Thoracic aorta (tissue), 2 donors: ENCODE results near the gene JMJD7. TPM values are rescaled to one million over a fixed set of nuclear protein-coding genes. Genes with fewer than 3 reads are reported as not detected.

Experiments used
- ATAC-seq: fragments of 150-250 bp; one replicate; pipeline ENCODE4 v1.8.0; 2017; ENCODE audit warnings: low read depth; ENCODE audit not compliant: insufficient number of reproducible peaks, low FRiP score
- DNase-seq: peaks from one replicate; pipeline ENCODE4 v3.0.0-alpha.2; 2020; ENCODE audit warnings: low spot score
- H3K27ac ChIP-seq, 2 donors: fragments of 200-600 bp; sonication (generic); 1 replicate in 1 of 2; 2 replicates in 1 of 2; pipeline ENCODE4 v1.5.1; 2016; ENCODE audit warnings: mild to moderate bottlenecking in 2 of 2, moderate library complexity in 2 of 2
- H3K27me3 ChIP-seq: fragments of 200-600 bp; sonication (generic); replicated peaks from 2 replicates; pipeline ENCODE4 v1.6.0; 2016; ENCODE audit warnings: mild to moderate bottlenecking; ENCODE audit not compliant: insufficient read depth
- H3K36me3 ChIP-seq: fragments of 200-600 bp; sonication (generic); one replicate; pipeline ENCODE4 v1.5.1; 2016
- H3K4me1 ChIP-seq, 2 donors: fragments of 200-600 bp; sonication (generic); 1 replicate in 1 of 2; 2 replicates in 1 of 2; pipeline versions ENCODE4 v1.5.1 to v1.6.0; 2016; ENCODE audit warnings: low read depth in 2 of 2, mild to moderate bottlenecking in 1 of 2; ENCODE audit not compliant: control insufficient read depth in 1 of 2
- H3K4me3 ChIP-seq: fragments of 200-600 bp; sonication (generic); 2 replicates; pipeline ENCODE4 v1.5.1; 2016; ENCODE audit warnings: mild to moderate bottlenecking
- H3K9me3 ChIP-seq: fragments of 200-600 bp; sonication (generic); 2 replicates; pipeline ENCODE4 v1.5.1; 2016
- total RNA-seq, 2 donors: library from RNA; depleted of rRNA; stranded (reverse); fragments of >200 nt; gene quantifications; one replicate each; pipeline versions ENCODE4 v1.1.0 to v1.2.3, GENCODE V29; 2016
- TF ChIP-seq, protein P1 (sequence below): fragments of 200-600 bp; sonication (generic); IDR thresholded peaks from one replicate; pipeline ENCODE4 v1.5.1; 2019; ENCODE audit warnings: antibody characterized with exemption

The JMJD7 gene
- 10 to 100 TPM in 1 of 2 donors, 1 to 10 TPM in 1; 1.1 to 11.3 TPM for total RNA-seq

DNA sequence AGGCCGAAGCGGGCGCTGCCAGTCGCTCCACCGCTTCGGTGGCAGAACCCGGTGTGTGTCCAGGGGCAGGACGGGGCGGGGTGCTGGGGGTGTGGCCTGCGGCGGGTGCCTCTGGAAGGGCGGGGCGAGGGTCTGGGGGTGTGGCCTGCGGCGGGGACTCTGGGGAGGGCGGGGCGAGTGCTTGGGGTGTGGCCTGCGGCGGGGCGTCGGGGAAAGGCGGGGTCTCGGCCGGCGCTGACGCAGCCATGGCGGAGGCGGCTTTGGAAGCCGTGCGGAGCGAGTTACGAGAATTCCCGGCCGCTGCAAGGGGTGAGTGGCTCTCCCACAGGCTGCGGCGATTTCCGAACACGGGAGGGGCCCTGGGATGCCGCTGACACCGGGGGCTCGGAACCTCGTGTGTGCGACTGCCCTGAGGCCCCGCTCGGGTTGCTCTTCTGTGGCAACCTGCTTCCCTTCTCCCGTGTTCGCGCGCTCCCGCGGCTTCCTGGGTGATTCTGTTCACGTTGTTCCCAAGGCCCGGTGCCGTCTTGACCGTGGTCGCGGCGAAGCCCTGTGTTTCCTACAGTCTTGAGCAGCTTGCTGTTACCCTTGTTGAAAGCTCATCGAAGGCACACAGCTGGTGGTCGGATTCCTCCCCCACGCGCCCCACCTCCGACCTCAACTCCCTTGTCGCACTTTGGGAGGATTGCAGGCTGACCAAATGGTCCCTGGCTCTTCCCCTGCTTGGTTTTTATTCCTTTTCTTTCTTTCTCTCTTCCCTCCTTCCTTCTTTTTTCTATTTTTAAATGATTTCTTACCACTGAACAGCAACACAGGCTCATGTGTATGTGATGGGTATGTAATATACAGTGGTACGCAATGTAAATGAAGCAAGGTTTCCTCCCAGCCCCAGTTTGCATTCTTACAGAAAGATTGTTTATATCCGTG is at the start of gene JMJD7:
Gene JMJD7 (plus strand): TSS at position 213 of the 927 bp plus-strand sequence. CDS start 33 bp downstream, at position 246.
- no peaks in the 10 kb centered on the region for H3K27me3 ChIP-seq
- DNase-seq: peak; percentile 81
- ATAC-seq: peak; percentile 78
- peaks cover 4 to 25% of the 10 kb centered on the region in 2 donors for H3K4me1 ChIP-seq
- peak within 1 kb of the TSS; percentile 77 for H3K4me3 ChIP-seq
- TF ChIP-seq, protein P1, sequence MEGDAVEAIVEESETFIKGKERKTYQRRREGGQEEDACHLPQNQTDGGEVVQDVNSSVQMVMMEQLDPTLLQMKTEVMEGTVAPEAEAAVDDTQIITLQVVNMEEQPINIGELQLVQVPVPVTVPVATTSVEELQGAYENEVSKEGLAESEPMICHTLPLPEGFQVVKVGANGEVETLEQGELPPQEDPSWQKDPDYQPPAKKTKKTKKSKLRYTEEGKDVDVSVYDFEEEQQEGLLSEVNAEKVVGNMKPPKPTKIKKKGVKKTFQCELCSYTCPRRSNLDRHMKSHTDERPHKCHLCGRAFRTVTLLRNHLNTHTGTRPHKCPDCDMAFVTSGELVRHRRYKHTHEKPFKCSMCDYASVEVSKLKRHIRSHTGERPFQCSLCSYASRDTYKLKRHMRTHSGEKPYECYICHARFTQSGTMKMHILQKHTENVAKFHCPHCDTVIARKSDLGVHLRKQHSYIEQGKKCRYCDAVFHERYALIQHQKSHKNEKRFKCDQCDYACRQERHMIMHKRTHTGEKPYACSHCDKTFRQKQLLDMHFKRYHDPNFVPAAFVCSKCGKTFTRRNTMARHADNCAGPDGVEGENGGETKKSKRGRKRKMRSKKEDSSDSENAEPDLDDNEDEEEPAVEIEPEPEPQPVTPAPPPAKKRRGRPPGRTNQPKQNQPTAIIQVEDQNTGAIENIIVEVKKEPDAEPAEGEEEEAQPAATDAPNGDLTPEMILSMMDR: no peak
- H3K36me3 ChIP-seq: peaks cover 11% of the 10 kb centered on the region
- peak within 1 kb of the TSS; percentile 65 to 83 for H3K27ac ChIP-seq
- H3K9me3 ChIP-seq: no peaks in the 10 kb centered on the region

GRCh38 chr15:41778521-41778920 is 49.4 kb upstream of the JMJD7 start:
- H3K4me1 ChIP-seq: peaks cover 28 to 59% of the 10 kb centered on the region in 2 donors
- no peak overlapping the region for H3K27ac ChIP-seq
- ATAC-seq: no peak
- H3K9me3 ChIP-seq: no peaks in the 10 kb centered on the region
- no peaks in the 10 kb centered on the region for H3K36me3 ChIP-seq
- no peaks in the 10 kb centered on the region for H3K27me3 ChIP-seq
- no peak for DNase-seq
- no peak overlapping the region for H3K4me3 ChIP-seq
- TF ChIP-seq, protein P1: no peak

- DNase-seq: no peak
- no peak overlapping the region for H3K27ac ChIP-seq
- H3K4me1 ChIP-seq: peaks cover 28 to 56% of the 10 kb centered on the region in 2 donors
- TF ChIP-seq, protein P1: no peak
- H3K27me3 ChIP-seq: no peaks in the 10 kb centered on the region
- ATAC-seq: no peak
- H3K4me3 ChIP-seq: no peak overlapping the region
- H3K9me3 ChIP-seq: no peaks in the 10 kb centered on the region
- no peaks in the 10 kb centered on the region for H3K36me3 ChIP-seq
Observed at GRCh38 chr15:41779662-41780157, 48.2 kb upstream of the JMJD7 start.

DNA sequence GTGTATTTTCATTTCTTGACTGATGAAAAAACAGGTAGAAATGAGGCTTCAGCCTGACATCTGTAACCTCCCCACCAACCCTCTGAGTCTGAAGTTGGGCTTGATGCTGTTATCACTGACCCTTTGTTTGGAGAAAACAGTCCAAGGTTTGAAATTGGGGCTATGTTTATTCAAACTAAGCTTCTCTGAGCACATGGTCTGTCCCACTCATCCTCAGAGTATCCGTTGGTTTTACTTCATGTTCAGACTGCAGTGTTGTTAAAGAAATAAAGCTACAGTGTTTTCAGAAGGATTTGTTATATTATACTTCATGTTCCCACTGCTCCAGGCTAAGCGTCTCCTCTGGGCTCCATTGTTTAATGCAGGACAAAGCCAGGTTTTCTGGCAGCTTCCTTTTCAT is 47.6 kb upstream of the JMJD7 start:
- H3K9me3 ChIP-seq: no peaks in the 10 kb centered on the region
- peaks cover 27 to 52% of the 10 kb centered on the region in 2 donors for H3K4me1 ChIP-seq
- no peak overlapping the region for H3K27ac ChIP-seq
- no peak overlapping the region for H3K4me3 ChIP-seq
- no peaks in the 10 kb centered on the region for H3K27me3 ChIP-seq
- DNase-seq: no peak
- TF ChIP-seq, protein P1: no peak
- H3K36me3 ChIP-seq: no peaks in the 10 kb centered on the region
- no peak for ATAC-seq

DNA sequence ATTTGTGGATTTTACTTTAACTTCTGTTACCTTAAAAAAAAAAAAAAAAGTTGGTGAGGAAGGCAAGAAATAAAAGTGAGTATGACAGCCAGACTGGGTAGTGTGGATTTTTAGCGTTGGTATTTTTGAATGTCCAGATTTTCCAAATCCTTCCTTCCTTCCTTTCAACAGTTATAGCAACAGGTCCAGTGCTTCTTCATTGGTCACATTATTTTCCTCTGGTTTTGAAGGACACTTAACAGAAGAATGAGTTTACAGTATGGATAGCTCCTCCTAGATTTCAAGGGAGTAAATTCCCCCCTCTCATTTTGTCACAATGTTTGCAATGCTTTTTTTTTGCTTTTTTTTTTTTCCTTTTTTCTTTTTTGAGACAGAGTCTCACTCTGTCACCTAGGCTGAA is 47.2 kb upstream of the JMJD7 start:
- no peaks in the 10 kb centered on the region for H3K27me3 ChIP-seq
- peaks cover 22 to 48% of the 10 kb centered on the region in 2 donors for H3K4me1 ChIP-seq
- no peak overlapping the region for H3K4me3 ChIP-seq
- H3K36me3 ChIP-seq: no peaks in the 10 kb centered on the region
- H3K27ac ChIP-seq: no peak overlapping the region
- DNase-seq: no peak
- no peak for ATAC-seq
- no peaks in the 10 kb centered on the region for H3K9me3 ChIP-seq
- TF ChIP-seq, protein P1: no peak
